Calu3 (cell line): ENCODE results near the gene PYDC2. TPM values are rescaled to one million over a fixed set of nuclear protein-coding genes. Genes with fewer than 3 reads are reported as not detected.

Experiments used
- BruUV-seq: library from RNA; stranded (reverse); fragments of 400-500 nt; replicated peaks from 2 replicates; lab custom pipeline; 2021; lab: Mats Ljungman, UMichigan
- CTCF ChIA-PET: fragments of 300-600 bp; sonication (Branson Sonifier 250); formaldehyde crosslinking; loops from one replicate; lab custom pipeline; 2022; ENCODE audit warnings: antibody characterized with exemption; lab: Charles Lee
- DNase-seq: peaks from one replicate; pipeline ENCODE4 v3.0.0; 2022
- H3K27ac Mint-ChIP-seq: one replicate; pipeline ENCODE4 v1.8.0; 2022; ENCODE audit warnings: mixed read lengths; ENCODE audit not compliant: unreplicated experiment
- H3K27me3 Mint-ChIP-seq: one replicate; pipeline ENCODE4 v1.8.0; 2022; ENCODE audit warnings: mixed read lengths; ENCODE audit not compliant: unreplicated experiment
- H3K36me3 Mint-ChIP-seq: one replicate; pipeline ENCODE4 v1.8.0; 2022; ENCODE audit warnings: mild to moderate bottlenecking, moderate library complexity, mixed read lengths; ENCODE audit not compliant: insufficient read depth, unreplicated experiment
- H3K4me1 Mint-ChIP-seq: one replicate; pipeline ENCODE4 v1.8.0; 2022; ENCODE audit warnings: mild to moderate bottlenecking, low read depth, mixed read lengths; ENCODE audit not compliant: unreplicated experiment
- H3K4me3 Mint-ChIP-seq: one replicate; pipeline ENCODE4 v1.8.0; 2022; ENCODE audit warnings: mild to moderate bottlenecking, low read depth, moderate library complexity, mixed read lengths; ENCODE audit not compliant: unreplicated experiment
- H3K9me3 Mint-ChIP-seq: one replicate; pipeline ENCODE4 v1.8.0; 2022; ENCODE audit warnings: low read depth, mixed read lengths; ENCODE audit not compliant: unreplicated experiment
- intact Hi-C: fragments of 100-400 bp; cut with micrococcal nuclease; formaldehyde crosslinking; loops from one replicate; pipeline ENCODE4 v1.10.0; 2022; ENCODE audit not compliant: unreplicated experiment
- total RNA-seq: library from RNA; stranded (reverse); gene quantifications from 2 replicates; pipeline ENCODE4 v1.2.3, GENCODE V29; 2022
- TF ChIP-seq, protein P1 (sequence below): fragments of 200-600 bp; IDR thresholded peaks from one replicate; pipeline ENCODE4 v1.8.0; 2022; ENCODE audit warnings: antibody characterized with exemption; ENCODE audit not compliant: unreplicated experiment

PYDC2 gene
- total RNA-seq, 1 experiment from 2014 or later = not detected

- DNase-seq = no peak
- Mint-ChIP-seq H3K9me3 (no peaks in the 10 kb centered on the region), H3K27me3 (no peaks in the 10 kb centered on the region), H3K4me3 (no peak overlapping the region), H3K4me1 (peaks cover 8% of the 10 kb centered on the region), H3K27ac (no peak overlapping the region), H3K36me3 (no peaks in the 10 kb centered on the region)
- no TSS peak for BruUV-seq
- intact Hi-C loops = loop anchor here (5.0 to 10.0 kb wide), 3 partner anchors 282 to 769 kb away; no protein-coding TSS in a partner anchor
- TF ChIP-seq, protein P1, sequence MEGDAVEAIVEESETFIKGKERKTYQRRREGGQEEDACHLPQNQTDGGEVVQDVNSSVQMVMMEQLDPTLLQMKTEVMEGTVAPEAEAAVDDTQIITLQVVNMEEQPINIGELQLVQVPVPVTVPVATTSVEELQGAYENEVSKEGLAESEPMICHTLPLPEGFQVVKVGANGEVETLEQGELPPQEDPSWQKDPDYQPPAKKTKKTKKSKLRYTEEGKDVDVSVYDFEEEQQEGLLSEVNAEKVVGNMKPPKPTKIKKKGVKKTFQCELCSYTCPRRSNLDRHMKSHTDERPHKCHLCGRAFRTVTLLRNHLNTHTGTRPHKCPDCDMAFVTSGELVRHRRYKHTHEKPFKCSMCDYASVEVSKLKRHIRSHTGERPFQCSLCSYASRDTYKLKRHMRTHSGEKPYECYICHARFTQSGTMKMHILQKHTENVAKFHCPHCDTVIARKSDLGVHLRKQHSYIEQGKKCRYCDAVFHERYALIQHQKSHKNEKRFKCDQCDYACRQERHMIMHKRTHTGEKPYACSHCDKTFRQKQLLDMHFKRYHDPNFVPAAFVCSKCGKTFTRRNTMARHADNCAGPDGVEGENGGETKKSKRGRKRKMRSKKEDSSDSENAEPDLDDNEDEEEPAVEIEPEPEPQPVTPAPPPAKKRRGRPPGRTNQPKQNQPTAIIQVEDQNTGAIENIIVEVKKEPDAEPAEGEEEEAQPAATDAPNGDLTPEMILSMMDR = no peak
- CTCF ChIA-PET = interaction anchor here (0.6 kb wide), 1 partner anchor 587 kb away, joined by 9 read pairs; no protein-coding TSS in a partner anchor
Observed at GRCh38 chr3:191415566-191415965, 45.4 kb upstream of the PYDC2 start.

DNA sequence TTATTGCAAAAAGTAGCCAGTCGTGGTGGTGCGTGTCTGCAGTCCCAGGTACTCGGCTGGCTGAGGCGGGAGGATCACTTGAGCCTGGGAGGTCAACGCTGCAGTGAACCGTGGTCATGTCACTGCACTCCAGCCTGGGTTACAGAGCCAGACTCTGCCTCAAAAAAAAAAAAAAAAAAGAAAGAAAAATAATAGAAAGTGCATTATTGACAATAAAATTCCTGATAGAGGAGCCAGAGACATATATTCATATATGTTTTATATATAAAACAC, 43.6 kb upstream of the PYDC2 start:
- no TSS peak for BruUV-seq
- intact Hi-C loops = loop anchor here (1.0 to 10.0 kb wide), 7 partner anchors 86 to 1027 kb away; no protein-coding TSS in a partner anchor
- H3K4me1 Mint-ChIP-seq = peaks cover 8% of the 10 kb centered on the region
- DNase-seq = no peak
- CTCF ChIA-PET = no interaction called here
- no peaks in the 10 kb centered on the region for H3K36me3 Mint-ChIP-seq
- H3K27me3 Mint-ChIP-seq = no peaks in the 10 kb centered on the region
- H3K9me3 Mint-ChIP-seq = no peaks in the 10 kb centered on the region
- no peak overlapping the region for H3K27ac Mint-ChIP-seq
- TF ChIP-seq, protein P1 = no peak
- no peak overlapping the region for H3K4me3 Mint-ChIP-seq

DNA sequence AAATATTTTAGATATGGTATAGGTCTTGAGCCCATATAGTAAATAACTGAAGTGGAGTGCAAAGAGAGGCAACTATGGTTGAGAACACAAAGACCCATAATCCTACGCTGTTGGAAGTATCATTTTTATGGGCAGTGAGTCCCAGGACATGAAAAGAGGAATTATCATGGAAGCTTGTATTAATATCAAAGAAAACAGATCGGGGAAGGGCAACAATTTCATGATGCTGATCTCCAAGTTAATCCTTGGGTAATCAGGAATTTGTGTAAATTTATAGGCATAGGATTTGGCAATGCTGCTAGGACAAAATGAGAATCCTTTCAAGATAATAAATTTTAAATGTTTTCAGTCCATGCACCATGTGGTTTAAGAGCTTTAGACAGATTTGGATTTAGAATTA, 40.2 kb upstream of the PYDC2 start:
- H3K27ac Mint-ChIP-seq = no peak overlapping the region
- no peaks in the 10 kb centered on the region for H3K9me3 Mint-ChIP-seq
- TF ChIP-seq, protein P1 = no peak
- no peaks in the 10 kb centered on the region for H3K27me3 Mint-ChIP-seq
- no peak overlapping the region for H3K4me3 Mint-ChIP-seq
- no TSS peak for BruUV-seq
- CTCF ChIA-PET = interaction anchor here (1.7 kb wide), 1 partner anchor 1024 kb away, joined by 5 read pairs; no protein-coding TSS in a partner anchor
- peaks cover 8% of the 10 kb centered on the region for H3K4me1 Mint-ChIP-seq
- no peak for DNase-seq
- intact Hi-C loops = no loop called here
- H3K36me3 Mint-ChIP-seq = no peaks in the 10 kb centered on the region

DNA sequence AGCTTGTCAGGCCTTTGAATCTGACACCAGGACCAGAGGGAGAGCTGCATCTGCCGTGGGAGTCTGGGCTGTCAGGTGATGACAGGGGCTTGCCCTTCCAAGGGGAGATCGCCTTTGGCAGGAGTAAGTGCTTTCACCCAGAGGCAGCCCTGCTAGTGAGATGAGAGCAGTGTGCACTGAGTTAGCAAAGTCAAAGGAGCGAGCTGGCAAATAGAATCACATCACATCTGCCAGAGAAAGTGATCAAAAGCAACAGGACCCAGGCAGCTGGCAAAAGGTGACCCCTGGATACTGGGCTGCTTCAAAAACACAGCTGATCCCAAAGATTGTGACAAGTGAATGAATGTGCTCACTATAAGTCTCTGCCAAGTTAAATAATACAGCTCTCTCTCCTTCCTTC, 36.1 kb upstream of the PYDC2 start:
- Mint-ChIP-seq H3K4me1 (peaks cover 8% of the 10 kb centered on the region), H3K27me3 (no peaks in the 10 kb centered on the region), H3K27ac (no peak overlapping the region), H3K36me3 (no peaks in the 10 kb centered on the region), H3K9me3 (no peaks in the 10 kb centered on the region), H3K4me3 (no peak overlapping the region)
- DNase-seq = no peak
- intact Hi-C loops = no loop called here
- TF ChIP-seq, protein P1 = no peak
- CTCF ChIA-PET = interaction anchor here (0.6 kb wide), 1 partner anchor 542 kb away, joined by 3 read pairs; no protein-coding TSS in a partner anchor
- BruUV-seq = no TSS peak
